OCI-LY7 (cell line): Measurements from ENCODE around the gene NPEPL1. TPM values are rescaled to one million over a fixed set of nuclear protein-coding genes. Genes with fewer than 3 reads are reported as not detected.

Experiments
- BruUV-seq: library from RNA; stranded (reverse); fragments of 400-500 nt; replicated peaks from 2 replicates; lab custom pipeline; 2021; lab: Mats Ljungman, UMichigan
- CTCF ChIA-PET: fragments of 300-600 bp; sonication (Branson Sonifier 250); formaldehyde crosslinking; loops from one replicate; lab custom pipeline; 2022; ENCODE audit warnings: antibody characterized with exemption; ENCODE audit not compliant: unreplicated experiment; lab: Charles Lee
- POLR2A ChIA-PET: fragments of 300-600 bp; sonication (Branson Sonifier 250); formaldehyde crosslinking; loops from one replicate; lab custom pipeline; 2022; ENCODE audit warnings: antibody characterized with exemption; lab: Charles Lee
- DNase-seq: peaks from one replicate; pipeline ENCODE4 v3.0.0-alpha.2; 2015; ENCODE audit warnings: low spot score
- H2AFZ ChIP-seq: fragments of 200-600 bp; sonication (generic), shearing (Covaris generic); 2 replicates; pipeline ENCODE4 v1.6.1; 2014; ENCODE audit warnings: mild to moderate bottlenecking, antibody characterized with exemption, low read length, moderate library complexity
- H3K27ac ChIP-seq: fragments of 200-600 bp; sonication (generic); 2 replicates; pipeline ENCODE4 v1.5.1; 2014; ENCODE audit warnings: mixed run types, low read depth, mild to moderate bottlenecking, moderate library complexity, low read length, inconsistent platforms; ENCODE audit not compliant: poor library complexity, severe bottlenecking
- H3K36me3 ChIP-seq: fragments of 200-600 bp; sonication (generic); 2 replicates; pipeline ENCODE4 v1.6.1; 2014; ENCODE audit warnings: mild to moderate bottlenecking, antibody characterized with exemption, low read length, moderate library complexity, mixed read lengths; ENCODE audit not compliant: insufficient read depth
- H3K4me1 ChIP-seq: fragments of 200-600 bp; sonication (generic); 2 replicates; pipeline ENCODE4 v1.5.1; 2014; ENCODE audit warnings: mild to moderate bottlenecking, low read length; ENCODE audit not compliant: insufficient read depth, poor library complexity, severe bottlenecking
- H3K4me2 ChIP-seq: fragments of 200-600 bp; sonication (generic); 2 replicates; pipeline ENCODE4 v1.6.1; 2014; ENCODE audit warnings: mild to moderate bottlenecking, low read length
- H3K4me3 ChIP-seq: fragments of 200-600 bp; sonication (generic); 2 replicates; pipeline ENCODE4 v1.5.1; 2014; ENCODE audit warnings: mild to moderate bottlenecking, low read depth, low read length; ENCODE audit not compliant: poor library complexity, severe bottlenecking
- H3K79me2 ChIP-seq: fragments of 200-600 bp; sonication (generic); 2 replicates; pipeline ENCODE4 v1.6.1; 2016; ENCODE audit warnings: low read depth, mild to moderate bottlenecking, low read length, moderate library complexity, mixed read lengths; ENCODE audit not compliant: insufficient read depth
- H3K9me2 ChIP-seq: fragments of 200-600 bp; sonication (generic); 2 replicates; pipeline ENCODE4 v1.6.1; 2016; ENCODE audit warnings: mild to moderate bottlenecking, low read length, mixed read lengths; ENCODE audit not compliant: insufficient read depth
- H3K9me3 ChIP-seq: fragments of 200-600 bp; sonication (generic); 2 replicates; pipeline ENCODE4 v1.6.1; 2014; ENCODE audit warnings: mild to moderate bottlenecking, mixed run types, low read length, mixed read lengths
- H4K20me1 ChIP-seq: fragments of 200-600 bp; sonication (generic); 2 replicates; pipeline ENCODE4 v1.6.1; 2014; ENCODE audit warnings: mild to moderate bottlenecking, antibody characterized with exemption, low read length, moderate library complexity, mixed read lengths; ENCODE audit not compliant: insufficient read depth
- CTCF ChIP-seq: fragments of 200-600 bp; sonication (generic); conservative IDR thresholded peaks from 2 replicates; pipeline ENCODE4 v1.5.1; 2014; ENCODE audit warnings: mild to moderate bottlenecking, antibody characterized with exemption, low read length, moderate library complexity, mixed read lengths
- EZH2phosphoT487 ChIP-seq: fragments of 200-600 bp; sonication (generic); IDR thresholded peaks from 2 replicates; pipeline ENCODE4 v1.6.1; 2018; ENCODE audit warnings: low read depth, borderline replicate concordance, mild to moderate bottlenecking, mixed run types, antibody characterized with exemption, low read length, moderate library complexity, mixed read lengths
- intact Hi-C: fragments of 100-400 bp; cut with micrococcal nuclease; formaldehyde crosslinking; loops from one replicate; pipeline ENCODE4 v1.10.0; 2022; ENCODE audit not compliant: unreplicated experiment
- total RNA-seq, 2 experiments: library from RNA; depleted of rRNA in 1 of 2; stranded (reverse); fragments of >200 nt in 1 of 2; shearing (Covaris generic) in 1 of 2; gene quantifications; 2 replicates each; pipeline ENCODE4 v1.2.3, GENCODE V29; 2014 to 2022

The NPEPL1 gene
- total RNA-seq, 2 experiments from 2014 or later = 3.4 to 11.5 TPM

- no peak for DNase-seq
- peaks cover 81% of the 10 kb centered on the region for H3K79me2 ChIP-seq
- H3K36me3 ChIP-seq = peaks cover 43% of the 10 kb centered on the region; the same call in 1 of the 2 replicates
- TF ChIP-seq CTCF = no peak
- no peak for TF ChIP-seq EZH2phosphoT487
- peak overlapping the region; percentile 34; the same call in 1 of the 2 replicates for H3K4me2 ChIP-seq
- H3K27ac ChIP-seq = no peak overlapping the region
- CTCF ChIA-PET = no interaction called here
- H3K4me1 ChIP-seq = peaks cover 34% of the 10 kb centered on the region
- H2AFZ ChIP-seq = no peak overlapping the region
- POLR2A ChIA-PET = no interaction called here
- no peaks in the 10 kb centered on the region for H3K9me2 ChIP-seq
- no peak overlapping the region for H3K4me3 ChIP-seq
- intact Hi-C loops = no loop called here
- peaks cover 63% of the 10 kb centered on the region for H4K20me1 ChIP-seq
- no TSS peak for BruUV-seq
- H3K9me3 ChIP-seq = no peaks in the 10 kb centered on the region
Measured at GRCh38 chr20:58661598-58662473, 30.8 kb upstream of the NPEPL1 start.

DNA sequence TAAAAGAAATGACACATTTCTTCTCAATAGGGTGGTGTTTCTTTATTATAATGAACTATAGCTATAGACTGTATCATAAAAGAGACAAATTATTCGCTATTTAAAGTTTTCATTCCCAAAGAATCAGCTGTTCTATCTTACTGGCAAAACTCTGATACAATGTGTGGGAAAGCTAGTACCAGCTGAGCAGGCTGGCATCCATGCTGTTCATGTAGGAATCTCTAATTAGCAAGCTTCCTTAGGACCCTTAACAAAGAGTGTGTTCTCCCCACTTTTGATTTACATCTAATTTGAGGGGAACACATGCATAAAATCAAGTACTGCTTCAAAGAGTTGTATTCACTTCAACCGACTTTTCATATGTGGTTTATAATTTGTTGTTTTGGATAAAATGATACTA lies 28.3 kb upstream of the NPEPL1 start:
- Histone ChIP-seq H3K4me1 (peaks cover 37% of the 10 kb centered on the region), H3K9me2 (no peaks in the 10 kb centered on the region), H3K36me3 (peaks cover 64% of the 10 kb centered on the region), H3K9me3 (no peaks in the 10 kb centered on the region), H3K4me2 (no peak overlapping the region), H3K79me2 (peaks cover 64% of the 10 kb centered on the region), H3K27ac (no peak overlapping the region), H3K4me3 (no peak overlapping the region), H2AFZ (no peak overlapping the region), H4K20me1 (peaks cover 67% of the 10 kb centered on the region)
- intact Hi-C loops = no loop called here
- DNase-seq = no peak
- ChIA-PET CTCF (no interaction called here), POLR2A (interaction anchor here (0.8 to 1.6 kb wide), 4 partner anchors 8 to 12 kb away, joined by 3 to 4 read pairs (median 4); no protein-coding TSS in a partner anchor)
- no TSS peak for BruUV-seq
- TF ChIP-seq EZH2phosphoT487 = no peak
- no peak for TF ChIP-seq CTCF

DNA sequence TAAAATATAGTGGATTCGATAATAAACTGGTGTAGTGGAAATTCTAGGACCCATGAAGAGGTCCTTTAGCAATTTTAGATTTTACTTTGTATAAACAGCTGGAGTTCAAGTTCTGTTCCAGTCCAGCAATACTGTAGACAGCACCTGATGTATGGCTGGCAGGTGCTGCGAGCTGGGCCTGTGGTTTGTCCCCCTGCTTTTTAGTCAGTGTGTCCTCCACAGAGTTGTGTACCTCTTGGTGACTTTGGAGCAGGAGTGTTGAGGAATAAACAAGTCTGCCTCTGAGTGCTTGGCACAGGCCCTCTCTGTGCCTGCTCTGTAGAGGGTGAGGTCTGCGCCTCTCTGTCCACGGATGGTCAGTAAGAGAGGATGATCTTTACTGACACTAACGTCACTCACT lies 27.7 kb upstream of the NPEPL1 start:
- peaks cover 63% of the 10 kb centered on the region for H3K36me3 ChIP-seq
- H2AFZ ChIP-seq = no peak overlapping the region
- no peak overlapping the region for H3K4me2 ChIP-seq
- CTCF ChIA-PET = no interaction called here
- intact Hi-C loops = no loop called here
- peaks cover 68% of the 10 kb centered on the region for H4K20me1 ChIP-seq
- no peak for TF ChIP-seq EZH2phosphoT487
- no peak for TF ChIP-seq CTCF
- no peaks in the 10 kb centered on the region for H3K9me2 ChIP-seq
- DNase-seq = no peak
- H3K9me3 ChIP-seq = no peaks in the 10 kb centered on the region
- POLR2A ChIA-PET = interaction anchor here (0.8 to 1.6 kb wide), 3 partner anchors 9 to 13 kb away, joined by 4 read pairs; no protein-coding TSS in a partner anchor
- H3K79me2 ChIP-seq = peaks cover 58% of the 10 kb centered on the region; the same call in 1 of the 2 replicates
- H3K4me1 ChIP-seq = peaks cover 37% of the 10 kb centered on the region
- H3K27ac ChIP-seq = no peak overlapping the region
- no peak overlapping the region for H3K4me3 ChIP-seq
- no TSS peak for BruUV-seq
